ENCODE measurements around the gene TMEM176A. TPM values are rescaled to one million over a fixed set of nuclear protein-coding genes. Genes with fewer than 3 reads are reported as not detected.
"Not testable (repeated sequence)": the region's sequence is repeated elsewhere in the genome, so short reads cannot be mapped to it uniquely, and the experiment has no call there.

TMEM176A gene
- total RNA-seq, 2 donors from 2014 or later: 118 to 275 TPM

DNA sequence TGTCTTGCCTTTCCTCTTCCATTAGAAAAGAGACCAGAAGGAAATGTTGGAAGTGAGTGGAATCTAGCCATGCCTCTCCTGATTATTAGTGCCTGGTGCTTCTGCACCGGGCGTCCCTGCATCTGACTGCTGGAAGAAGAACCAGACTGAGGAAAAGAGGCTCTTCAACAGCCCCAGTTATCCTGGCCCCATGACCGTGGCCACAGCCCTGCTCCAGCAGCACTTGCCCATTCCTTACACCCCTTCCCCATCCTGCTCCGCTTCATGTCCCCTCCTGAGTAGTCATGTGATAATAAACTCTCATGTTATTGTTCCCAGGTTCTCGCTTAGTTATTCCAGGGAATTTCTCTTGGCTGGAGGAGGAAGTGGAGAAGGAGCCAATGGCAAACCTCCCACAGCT is 4.2 kb downstream of the TMEM176A start:
- no peak for ATAC-seq
- intact Hi-C loops (cut with DNase I, micrococcal nuclease): no loop called here
- DNase-seq: no peak

DNA sequence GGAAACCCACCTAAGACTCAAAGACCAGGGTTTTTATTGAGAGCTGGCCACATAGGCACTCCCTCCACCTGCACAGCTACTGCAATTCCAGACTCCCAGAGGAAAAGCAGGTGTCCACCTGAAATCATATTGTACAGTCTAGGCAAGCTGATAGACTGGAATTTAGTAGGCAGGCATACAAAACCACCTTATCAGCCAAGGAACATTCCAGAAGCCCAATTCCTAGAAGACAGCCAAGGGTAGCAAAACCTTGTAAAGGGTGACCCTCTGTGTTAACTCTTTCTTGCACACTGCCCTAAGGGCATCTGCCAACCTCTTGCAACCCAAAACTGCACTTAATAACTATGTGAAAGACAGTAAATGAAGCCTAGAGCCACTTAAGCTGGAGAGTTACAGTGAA is 5.3 kb downstream of the TMEM176A start:
- intact Hi-C loops (cut with DNase I, micrococcal nuclease): no loop called here
- ATAC-seq: no peak

DNA sequence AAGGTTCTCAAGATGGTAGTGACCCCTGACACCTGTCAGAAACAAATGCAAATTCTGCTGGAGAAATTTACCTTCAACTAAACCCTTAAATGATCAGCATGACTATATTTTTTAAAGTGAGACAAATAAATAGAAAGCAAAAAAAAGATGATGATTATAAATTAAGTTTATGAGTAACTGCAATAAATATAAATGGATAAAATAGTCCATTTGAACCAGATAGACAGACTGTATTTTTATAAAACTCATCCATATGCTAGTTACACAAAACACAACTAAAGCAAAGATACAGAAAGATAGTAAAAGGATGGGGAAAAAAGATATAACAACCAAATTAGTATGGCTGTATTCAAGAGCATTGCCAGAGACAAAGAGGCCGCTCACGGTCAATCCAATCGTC is 5.9 kb downstream of the TMEM176A start:
- intact Hi-C loops (cut with DNase I, micrococcal nuclease): no loop called here
- ATAC-seq: no peak
- DNase-seq: no peak

More for the DNA sequence above, 5.3 kb downstream of the TMEM176A start:
- no peak for DNase-seq

DNA sequence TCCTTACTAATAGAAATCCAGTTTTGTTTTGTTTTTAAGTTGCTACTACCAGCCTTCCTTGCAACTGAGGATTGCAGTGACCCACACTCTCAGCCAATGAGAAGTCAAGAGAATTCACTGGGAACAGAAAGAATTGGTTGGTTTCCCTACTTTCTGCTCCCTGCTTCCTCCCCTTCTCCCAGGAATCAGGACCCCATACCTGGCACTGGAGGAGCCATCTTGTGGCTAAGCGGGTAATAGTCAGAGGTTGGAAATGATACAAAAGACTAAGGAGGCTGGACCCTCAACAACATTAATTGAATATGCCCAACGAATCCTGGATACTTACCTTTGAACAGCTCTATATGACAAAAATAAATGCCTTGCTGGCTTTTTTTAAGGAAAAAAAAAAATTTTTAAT is 6.3 kb downstream of the TMEM176A start:
- intact Hi-C loops (cut with DNase I, micrococcal nuclease): no loop called here
- ATAC-seq: no peak

DNA sequence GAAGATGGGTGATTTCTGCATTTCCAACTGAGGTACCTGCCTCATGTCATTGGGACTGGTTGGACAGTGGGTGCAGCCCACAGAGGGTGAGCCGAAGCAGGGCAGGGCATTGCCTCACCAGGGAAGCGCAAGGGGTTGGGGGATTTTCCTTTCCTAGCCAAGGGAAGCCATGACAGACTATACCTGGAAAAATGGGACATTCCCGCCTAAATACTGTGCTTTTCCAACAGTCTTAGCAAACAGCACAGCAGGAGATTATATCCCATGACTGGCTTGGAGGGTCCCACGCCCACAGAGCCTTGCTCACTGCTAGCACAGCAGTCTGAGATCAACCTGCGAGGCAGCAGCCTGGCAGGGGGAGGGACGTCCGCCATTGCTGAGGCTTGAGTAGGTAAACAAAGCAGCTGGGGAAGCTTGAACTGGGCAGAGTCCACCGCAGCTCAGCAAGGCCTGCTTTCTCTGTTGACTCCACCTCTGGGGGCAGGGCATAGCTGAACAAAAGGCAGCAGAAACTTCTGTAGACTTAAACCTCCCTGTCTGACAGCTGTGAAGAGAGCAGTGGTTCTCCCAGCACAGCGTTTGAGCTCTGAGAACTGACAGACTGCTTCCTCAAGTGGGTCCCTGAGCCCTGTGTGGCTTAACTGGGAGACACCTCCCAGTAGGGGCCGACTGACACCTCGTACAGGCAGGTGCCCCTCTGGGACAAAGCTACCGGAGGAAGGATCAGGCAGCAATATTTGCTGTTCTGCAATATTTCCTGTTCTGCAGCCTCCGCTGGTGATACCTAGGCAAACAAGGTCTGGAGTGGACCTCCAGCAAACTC is 7.3 kb downstream of the TMEM176A start:
- intact Hi-C loops (cut with DNase I, micrococcal nuclease); ATAC-seq: not testable (repeated sequence)
- DNase-seq: peak; percentile 66 to 85

More for the DNA sequence above, 6.3 kb downstream of the TMEM176A start:
- no peak for DNase-seq

DNA sequence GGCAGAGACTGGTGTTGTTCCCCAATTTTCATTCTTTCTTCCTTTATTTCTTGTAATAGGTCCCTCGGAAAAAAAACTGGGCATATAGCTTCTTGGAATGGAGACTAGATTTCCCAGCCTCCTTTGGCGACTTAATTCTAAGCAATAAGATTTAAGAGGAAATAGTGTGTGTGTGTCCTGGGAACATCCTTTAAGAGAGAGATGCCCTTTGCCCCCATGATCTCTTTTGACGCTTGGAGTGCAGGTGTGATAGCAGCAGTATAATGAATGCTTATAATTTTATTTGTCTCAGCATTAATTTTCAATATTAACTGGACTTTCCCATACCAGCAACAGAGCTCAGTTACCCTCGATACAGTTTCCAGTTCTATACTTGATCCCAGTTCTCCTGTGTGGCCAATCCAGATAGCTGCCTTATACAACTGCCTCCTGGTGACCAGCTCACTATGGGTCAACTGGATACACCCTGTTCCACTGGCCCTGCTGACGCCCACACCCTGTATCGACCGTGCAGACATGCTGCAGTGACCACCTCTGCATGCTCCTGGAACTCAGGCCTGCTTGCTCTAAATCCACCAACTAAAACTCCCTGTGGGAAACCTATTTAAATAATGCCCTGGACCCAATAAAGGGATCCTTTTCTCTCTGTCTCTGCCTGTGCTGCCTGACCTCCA is 13.9 kb downstream of the TMEM176A start:
- intact Hi-C loops (cut with DNase I, micrococcal nuclease): no loop called here
- peak; percentile 93 for ATAC-seq
- no peak for DNase-seq

DNA sequence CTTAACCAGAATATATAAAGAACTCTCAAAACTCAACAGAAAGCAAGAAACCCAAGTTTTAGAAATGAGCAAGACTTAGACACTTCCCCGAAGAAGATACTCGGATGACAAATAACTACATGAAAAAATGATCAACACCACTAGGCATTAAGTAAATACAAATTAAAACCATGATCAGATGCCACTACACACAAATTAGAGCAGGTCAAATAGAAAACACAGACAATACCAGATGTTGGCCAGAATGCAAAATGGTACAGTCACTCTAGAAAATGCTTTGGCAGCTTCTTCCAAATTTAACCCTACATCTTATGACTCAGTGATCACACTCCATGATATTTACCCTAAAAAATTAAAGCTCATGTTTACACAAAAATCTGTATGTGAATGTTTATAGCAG is 18.4 kb downstream of the TMEM176A start:
- DNase-seq (no peak), ATAC-seq (no peak)
- intact Hi-C loops (cut with DNase I, micrococcal nuclease): no loop called here

DNA sequence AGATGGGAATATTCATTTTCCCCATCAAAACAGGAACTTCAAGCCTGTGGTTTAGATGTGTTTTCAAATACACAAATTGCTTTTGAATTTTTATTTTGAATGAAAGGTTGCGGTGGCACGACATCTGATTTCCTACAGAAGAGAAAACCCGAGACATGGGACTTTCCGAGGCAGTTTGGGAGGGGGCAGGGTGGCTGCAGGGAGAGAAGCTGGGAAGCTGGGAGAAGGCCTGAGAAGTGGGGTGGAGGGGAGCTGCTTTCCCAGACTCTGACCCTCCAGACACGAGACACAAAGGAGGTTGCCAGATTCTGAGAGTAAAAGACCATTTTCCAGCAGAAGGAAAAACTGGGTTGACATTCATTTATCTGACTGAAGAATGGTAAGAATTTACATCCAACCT is 19.6 kb downstream of the TMEM176A start:
- intact Hi-C loops (cut with DNase I, micrococcal nuclease): no loop called here
- no peak for DNase-seq
- ATAC-seq: no peak

DNA sequence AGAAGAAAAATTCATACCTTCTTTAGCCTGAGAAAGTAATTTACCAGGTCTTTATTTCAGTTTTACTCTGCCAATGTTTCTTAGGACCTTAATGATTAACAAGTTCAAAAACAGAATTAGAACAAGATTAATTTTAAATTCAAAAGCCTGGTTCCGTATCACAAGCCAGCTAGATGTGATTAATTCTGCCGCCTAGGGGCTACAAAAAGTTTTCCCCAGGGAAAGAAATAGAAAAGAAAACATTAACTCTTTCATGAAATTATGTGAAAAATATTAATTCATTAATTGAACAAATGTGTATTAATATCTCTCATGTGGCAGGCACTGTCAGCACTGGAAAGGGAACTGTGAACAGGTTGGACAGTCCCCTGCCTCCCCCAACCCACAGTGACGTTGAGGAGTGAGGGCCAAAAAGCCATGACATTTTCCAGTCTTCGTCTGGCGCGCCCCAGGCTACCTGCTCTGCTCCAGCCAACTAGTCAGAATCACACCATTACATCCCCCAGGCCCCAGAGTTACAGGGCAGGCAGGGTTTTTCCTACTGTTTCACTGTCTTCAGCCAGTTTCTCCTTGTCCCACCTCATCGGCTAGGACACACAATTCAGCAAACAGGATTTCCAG is 20.1 kb downstream of the TMEM176A start:
- no peak for DNase-seq
- ATAC-seq: no peak
- intact Hi-C loops (cut with DNase I, micrococcal nuclease): no loop called here

DNA sequence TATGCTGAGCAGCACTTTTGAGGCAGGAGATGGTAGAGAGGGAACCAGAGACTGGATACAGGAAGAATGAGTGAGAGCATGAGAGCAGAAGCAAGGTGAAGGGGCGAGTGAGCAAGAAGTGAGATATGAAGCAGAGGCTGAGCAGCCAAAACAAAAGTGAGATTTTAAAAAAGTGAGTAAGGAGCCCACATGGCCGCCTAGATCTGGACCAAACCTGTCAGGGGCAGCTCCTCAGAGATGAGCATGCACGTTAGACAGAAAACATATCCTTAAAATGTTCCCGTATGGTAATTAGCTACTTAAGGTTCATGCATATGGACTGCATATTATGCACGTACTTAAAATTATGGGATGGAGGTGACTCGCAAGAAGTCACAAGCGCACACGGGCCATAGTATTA is 22.5 kb downstream of the TMEM176A start:
- ATAC-seq (no peak), DNase-seq (no peak)
- intact Hi-C loops (cut with DNase I, micrococcal nuclease): no loop called here

DNA sequence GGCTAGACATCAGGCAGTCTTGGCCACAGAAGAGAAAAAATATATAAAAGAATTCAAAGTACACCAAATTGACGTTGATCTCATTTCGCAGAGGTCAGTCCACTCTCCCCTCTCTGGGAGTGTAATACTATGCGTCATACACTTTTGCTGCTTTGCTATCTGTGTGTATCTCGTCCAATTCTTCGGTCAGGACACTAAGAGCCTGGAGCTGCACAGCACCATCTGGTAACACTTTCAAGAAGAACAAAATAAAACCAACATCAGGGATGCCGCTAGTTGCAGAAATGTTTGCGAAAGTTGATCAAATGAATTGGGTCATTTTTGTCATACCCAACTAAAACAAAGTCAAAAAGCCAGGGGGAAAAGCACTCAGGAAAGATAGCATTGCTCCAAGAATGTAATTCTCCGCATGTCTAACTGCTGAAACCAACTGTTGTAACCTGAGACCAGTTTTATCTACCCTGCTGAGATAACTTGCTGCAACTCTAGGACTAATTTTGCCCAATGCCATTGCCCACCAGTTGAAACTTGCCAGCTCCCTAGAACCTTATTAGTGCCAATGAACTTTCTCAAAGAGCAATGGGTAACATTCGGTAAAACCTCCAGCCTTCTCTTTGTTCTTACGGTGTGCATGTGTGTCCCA is 23.0 kb downstream of the TMEM176A start:
- intact Hi-C loops (cut with DNase I, micrococcal nuclease): no loop called here
- ATAC-seq (no peak), DNase-seq (no peak)

DNA sequence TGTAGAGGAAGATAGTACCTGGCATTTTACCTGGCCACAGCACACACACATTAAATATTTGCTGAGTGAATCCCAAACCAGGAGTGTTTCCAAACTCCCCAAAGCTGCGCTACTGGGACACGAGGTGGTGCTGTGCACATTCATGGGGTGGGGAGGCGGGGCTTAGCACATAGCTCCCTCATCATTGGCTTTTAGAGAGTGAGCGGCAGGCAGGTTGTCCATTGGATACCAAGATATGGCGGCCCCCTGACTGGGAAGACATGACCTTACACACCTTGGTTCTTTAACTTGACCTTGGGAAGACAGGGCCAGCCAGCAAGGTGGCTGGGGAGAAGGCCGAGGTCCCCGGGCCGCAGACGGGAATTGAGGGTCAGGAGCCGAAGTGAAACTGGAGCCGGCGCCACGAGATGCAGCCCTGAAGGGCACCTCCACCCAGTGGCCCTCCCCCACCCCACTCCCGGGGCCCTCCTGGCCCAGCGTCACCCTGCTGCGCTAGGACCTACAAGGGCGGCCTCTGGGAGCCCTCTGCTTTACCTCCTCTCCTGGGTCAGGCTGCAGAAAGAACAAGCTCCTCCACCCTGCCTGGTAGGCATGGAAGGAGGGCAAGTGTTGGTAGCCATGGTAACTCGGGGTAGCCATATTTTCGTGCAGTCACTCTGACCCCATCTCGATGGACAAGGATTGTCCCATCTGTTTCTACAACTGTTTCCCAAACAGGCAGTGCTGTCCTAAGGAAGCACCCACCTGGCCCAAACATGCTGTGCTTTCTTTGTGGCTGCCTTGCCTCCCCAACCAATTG is 24.0 kb downstream of the TMEM176A start:
- ATAC-seq (no peak), DNase-seq (no peak)

DNA sequence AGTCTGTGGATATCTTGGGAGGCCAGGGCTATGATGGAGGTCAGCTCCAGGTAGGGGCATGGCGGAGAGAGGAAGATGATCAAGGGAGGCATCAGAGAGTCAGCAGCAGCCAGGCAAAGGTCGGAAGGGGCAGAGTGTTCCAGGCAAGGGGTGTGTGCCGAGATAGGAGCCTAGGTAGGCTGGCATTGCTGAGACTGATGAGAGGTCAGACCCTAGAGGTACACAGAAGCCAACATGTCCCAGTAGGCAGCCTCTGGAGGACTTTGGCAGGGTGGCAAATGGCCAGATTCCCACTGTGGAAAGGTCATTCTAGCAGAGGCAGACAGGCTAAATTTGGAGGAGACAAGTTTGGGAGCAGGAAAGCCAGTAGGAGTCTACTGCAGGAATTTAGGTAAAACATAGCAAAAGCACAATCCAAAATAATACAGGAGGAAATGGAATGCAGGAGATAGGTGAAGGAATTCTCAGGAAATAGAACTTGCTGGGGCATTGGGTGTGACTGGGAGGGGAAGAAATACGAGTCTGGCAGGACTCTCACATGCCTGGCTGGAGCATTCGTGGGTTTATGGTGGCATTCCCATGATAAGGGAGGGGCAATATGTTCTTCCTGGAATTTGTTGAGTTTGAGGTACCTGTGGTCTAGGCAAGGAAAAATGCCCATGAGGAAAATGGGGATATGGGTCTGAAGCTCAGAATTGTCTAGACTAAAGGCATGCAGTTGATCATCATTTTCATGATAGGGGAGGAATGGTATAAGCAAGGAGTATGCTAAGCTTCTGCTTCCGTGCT is 25.7 kb downstream of the TMEM176A start:
- ATAC-seq: peak; percentile 79
- intact Hi-C loops (cut with DNase I, micrococcal nuclease): no loop called here

More for the DNA sequence above, 24.0 kb downstream of the TMEM176A start:
- intact Hi-C loops (cut with DNase I, micrococcal nuclease): no loop called here

DNA sequence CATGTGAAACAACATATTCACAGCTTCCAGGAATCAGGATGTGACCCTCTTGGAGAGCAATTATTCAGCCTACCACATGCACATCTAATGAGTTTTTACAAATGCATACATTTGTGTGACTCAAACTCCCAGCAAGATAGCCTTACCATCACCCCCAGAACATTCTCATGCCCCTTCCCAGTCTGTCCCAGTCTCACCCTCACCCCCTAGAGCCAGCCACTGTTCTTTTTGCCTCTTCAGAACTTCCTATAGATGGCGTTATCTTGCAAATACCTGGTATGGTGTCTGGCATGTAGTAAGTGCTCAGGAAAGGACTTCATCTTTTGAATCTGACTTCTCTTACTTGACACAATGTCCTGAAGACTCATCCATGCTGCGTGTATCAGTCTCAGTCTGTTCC is 27.8 kb downstream of the TMEM176A start:
- DNase-seq (no peak), ATAC-seq (no peak)
- intact Hi-C loops (cut with DNase I, micrococcal nuclease): no loop called here

More for the DNA sequence above, 25.7 kb downstream of the TMEM176A start:
- DNase-seq: peak; percentile 52 to 76

DNA sequence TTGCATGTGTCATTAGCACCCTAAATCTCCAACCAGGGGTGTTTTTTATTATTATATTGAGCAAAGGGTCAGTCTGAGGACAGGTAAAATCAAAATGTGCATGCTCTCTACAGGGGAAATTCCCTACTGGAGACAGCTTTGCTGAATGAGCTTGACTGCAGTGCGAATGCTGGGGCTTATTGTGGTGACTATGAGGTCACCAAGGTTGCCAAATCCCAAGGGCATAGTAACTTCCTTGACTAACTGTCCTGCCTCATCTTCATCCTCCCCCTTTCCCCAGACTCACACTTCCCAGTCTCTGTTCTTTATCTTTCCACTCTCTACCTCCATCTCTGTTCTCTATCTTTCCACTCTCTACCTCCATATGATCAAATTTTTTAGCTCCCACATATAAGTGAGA is 28.9 kb downstream of the TMEM176A start:
- no peak for DNase-seq
- ATAC-seq: no peak
- intact Hi-C loops (cut with DNase I, micrococcal nuclease): no loop called here

DNA sequence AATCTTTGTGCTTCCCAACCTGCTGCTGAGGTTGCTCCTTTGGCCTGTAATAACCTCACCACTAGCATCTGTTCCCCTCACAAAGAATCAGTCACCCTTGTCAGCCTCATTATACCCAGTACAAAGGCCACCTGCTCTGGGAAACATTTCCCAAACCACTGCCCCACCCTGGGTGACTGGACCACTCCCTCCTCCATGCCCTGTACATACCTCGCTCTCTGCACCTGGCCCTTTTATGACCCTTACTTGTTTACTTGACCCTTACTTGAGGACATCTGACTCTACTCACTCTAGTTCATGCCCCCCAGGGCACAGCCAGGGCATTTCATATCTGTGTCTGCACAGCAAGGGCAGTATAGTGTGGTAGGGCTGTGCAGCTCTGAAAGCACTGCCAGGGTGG is 30.4 kb downstream of the TMEM176A start:
- intact Hi-C loops (cut with DNase I, micrococcal nuclease): no loop called here
- DNase-seq (peak; percentile 62 to 90), ATAC-seq (peak; percentile 91)

DNA sequence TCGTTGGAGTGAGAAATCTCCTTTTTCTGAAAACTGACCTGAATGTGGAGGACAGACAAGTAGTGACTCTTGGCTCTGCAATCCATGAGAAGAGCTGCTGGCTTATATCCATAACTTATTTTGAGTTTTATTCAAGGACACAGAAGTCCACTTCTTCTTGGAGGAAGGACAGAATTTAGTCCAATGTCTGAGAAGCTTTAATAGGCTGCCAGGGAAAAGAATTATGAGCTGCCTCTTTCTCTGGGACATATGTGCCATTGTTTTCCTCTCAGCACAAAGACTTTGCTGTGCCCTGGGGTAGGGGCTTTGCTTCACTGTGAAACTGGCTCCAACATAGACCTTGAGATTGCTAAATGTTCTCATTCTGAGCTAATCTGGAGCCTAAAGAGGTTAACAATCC is 31.3 kb downstream of the TMEM176A start:
- intact Hi-C loops (cut with DNase I, micrococcal nuclease): no loop called here

DNA sequence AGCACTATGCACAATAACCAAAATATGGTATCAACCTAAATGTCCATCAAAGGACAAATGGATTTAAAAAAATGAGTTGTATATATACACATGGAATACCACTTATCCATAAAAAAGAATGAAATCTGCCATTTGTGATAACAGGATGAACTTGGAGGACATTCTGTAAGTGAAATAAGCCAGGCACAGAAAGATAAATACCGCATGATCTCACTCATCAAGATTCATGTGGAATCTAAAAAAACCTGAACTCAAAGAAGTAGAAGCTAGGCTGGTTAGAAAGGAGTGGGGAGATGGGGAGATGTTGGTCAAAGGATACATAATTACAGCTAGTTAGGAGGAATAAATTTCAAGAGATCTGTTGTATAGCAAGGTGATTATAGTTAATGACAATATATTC is 34.5 kb downstream of the TMEM176A start:
- intact Hi-C loops (cut with DNase I, micrococcal nuclease): no loop called here
- ATAC-seq: no peak
- DNase-seq: no peak

More for the DNA sequence above, 31.3 kb downstream of the TMEM176A start:
- DNase-seq (no peak), ATAC-seq (no peak)

All from left colon (tissue), 2 donors.